ENCODE results near the gene LAPTM5.

GRCh38 chr1:30716646-30717045 is 40.9 kb downstream of the LAPTM5 start:
- TF ChIP-seq CTCF (IDR thresholded peaks at IDR 0.05) (no peak), EP300 (IDR thresholded peaks at IDR 0.05) (no peak)

Measured in gastroesophageal sphincter (tissue), 3 donors.